ENCODE data around the gene TMEM221.

DNA sequence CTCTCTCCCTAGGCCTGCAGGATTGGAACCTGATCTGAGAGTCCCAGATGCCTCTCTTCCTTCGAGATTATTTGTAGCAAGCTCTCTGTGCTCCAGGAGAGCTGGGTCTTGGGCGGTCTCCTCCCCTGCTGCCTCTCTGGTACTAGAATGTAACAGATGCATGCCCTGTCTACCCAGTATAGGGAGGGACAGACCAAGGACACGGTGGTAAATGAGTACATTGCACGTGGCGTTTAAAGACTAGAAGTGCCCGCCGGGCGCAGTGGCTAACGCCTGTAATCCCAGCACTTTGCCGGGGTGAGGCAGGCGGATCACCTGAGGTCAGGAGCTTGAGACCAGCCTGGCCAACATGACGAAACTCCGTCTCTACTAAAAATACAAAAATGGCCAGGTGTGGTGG, 33.5 kb upstream of the TMEM221 start:
- TF ChIP-seq POLR2A (IDR thresholded peaks at IDR 0.05), result no peak
- TF ChIP-seq, protein P1, sequence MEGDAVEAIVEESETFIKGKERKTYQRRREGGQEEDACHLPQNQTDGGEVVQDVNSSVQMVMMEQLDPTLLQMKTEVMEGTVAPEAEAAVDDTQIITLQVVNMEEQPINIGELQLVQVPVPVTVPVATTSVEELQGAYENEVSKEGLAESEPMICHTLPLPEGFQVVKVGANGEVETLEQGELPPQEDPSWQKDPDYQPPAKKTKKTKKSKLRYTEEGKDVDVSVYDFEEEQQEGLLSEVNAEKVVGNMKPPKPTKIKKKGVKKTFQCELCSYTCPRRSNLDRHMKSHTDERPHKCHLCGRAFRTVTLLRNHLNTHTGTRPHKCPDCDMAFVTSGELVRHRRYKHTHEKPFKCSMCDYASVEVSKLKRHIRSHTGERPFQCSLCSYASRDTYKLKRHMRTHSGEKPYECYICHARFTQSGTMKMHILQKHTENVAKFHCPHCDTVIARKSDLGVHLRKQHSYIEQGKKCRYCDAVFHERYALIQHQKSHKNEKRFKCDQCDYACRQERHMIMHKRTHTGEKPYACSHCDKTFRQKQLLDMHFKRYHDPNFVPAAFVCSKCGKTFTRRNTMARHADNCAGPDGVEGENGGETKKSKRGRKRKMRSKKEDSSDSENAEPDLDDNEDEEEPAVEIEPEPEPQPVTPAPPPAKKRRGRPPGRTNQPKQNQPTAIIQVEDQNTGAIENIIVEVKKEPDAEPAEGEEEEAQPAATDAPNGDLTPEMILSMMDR (IDR thresholded peaks at IDR 0.05), result no peak
